ENCODE results near the gene TARP.
"Not testable (repeated sequence)": the region's sequence is repeated elsewhere in the genome, so short reads cannot be mapped to it uniquely, and the experiment has no call there.

TARP gene

DNA sequence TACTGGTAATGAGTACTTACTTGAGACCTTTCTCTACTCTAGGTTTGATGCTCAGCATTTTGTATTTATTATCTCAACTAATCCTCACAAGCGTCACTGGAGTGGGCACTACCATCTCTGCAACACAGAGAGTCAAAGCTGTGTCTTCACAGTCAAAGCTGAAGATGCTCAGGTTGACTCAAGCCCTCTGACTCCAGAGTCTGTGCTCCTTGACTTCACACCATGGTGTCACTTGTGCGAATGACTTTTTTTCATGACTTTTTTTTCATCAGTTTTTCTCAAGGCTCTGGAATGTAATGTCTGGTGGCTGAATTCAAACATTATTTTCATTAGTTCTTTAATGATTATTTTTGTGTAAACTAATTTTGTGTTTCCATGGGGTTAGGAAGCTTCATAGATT lies 30.4 kb upstream of the TARP start:
- no peak for DNase-seq (ENCODE audit: extremely low read depth in 1 of 11, low read depth in 9 of 11, low spot score in 4 of 11)

- no peak for DNase-seq (ENCODE audit: extremely low read depth in 1 of 11, low read depth in 9 of 11, low spot score in 4 of 11)
Observed at GRCh38 chr7:38300175-38300574, 26.7 kb upstream of the TARP start.

DNA sequence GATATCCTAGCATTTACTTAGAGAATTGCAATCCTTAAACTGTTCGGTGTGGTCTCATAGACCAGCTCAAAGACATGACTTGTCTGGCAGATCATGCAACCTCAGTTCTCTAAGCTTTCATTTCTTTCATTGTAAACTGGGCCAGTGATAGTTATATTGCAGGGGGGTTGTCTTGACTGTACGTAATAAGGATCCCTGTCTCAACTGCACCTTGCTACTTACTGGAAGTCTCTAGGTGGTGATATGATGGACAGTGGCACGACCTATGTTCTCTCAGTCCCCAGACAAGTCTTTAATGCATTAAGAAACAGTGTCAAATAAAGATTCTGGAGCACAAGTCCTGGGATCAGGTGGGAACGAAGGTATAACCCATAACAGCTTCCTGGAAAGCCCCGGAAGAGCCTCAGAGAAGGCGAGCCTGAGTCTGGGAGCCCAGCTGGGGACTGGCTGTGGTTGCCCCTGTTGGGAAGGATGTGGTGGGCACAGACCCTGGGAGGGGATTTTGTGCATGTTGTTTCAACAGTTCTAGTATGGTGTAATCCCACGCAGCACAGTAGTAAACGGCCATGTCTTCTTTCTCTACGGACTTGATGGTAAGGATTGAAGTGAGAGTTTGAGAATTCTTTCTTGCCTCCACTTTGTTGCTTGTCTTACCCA lies 26.0 kb upstream of the TARP start:
- no peak for DNase-seq (ENCODE audit: extremely low read depth in 1 of 11, low read depth in 9 of 11, low spot score in 4 of 11)

DNA sequence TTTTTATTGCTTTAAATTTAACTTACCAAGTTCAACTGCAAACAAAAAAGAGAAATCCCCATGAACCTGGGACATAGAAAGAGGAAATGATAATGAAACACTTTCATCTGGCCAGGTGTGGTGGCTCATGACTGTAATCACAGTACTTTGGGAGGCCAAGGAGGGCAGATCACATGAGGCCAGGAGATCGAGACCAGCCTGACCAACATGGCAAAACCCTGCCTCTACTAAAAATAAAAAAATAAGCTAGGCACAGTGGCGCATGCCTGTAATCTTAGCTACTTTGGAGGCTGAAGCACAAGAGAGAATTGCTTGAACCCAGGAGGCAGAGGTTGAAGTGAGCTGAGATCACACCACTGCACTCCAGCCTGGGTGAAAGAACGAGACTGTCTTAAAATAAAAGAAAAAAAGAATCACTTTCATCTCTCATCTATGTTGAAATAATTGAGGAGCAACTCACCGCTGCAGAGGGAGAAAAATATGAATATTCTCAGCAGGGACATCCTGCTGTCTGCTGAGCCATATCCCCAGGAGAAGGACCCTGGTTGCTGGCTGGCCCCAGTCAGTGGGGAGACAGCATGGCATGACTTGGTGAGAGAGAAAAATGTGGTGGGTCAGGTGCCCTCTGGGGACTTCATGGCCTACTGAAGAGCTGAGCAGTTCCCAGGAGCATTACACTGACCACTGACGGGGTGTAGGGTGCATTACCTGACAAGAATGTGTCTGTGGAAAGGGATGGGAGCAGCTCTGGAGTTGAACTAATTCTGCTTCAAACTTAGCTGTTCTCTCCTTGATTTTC lies 22.8 kb upstream of the TARP start:
- DNase-seq (ENCODE audit: extremely low read depth in 1 of 11, low read depth in 9 of 11, low spot score in 4 of 11) = no peak

DNA sequence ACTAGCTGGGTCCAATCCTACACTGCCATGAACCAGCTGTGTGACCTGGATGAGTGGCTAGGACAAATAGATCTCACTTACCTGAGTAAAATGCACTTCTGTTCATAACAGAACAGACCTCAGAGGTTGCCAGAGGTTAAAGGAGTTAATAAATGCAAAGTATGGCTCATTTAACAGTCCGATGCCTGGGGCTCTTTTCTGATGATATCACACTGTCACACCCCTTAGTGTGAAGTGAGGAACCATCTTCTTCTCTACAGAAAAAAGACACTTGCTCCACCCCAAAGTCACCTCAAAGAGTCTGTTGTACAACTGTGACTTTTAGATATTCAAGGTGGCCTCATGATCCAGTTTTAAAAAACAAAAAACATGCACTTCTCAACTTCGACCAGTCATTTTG lies 21.5 kb upstream of the TARP start:
- no peak for DNase-seq (ENCODE audit: extremely low read depth in 1 of 11, low read depth in 9 of 11, low spot score in 4 of 11)

DNA sequence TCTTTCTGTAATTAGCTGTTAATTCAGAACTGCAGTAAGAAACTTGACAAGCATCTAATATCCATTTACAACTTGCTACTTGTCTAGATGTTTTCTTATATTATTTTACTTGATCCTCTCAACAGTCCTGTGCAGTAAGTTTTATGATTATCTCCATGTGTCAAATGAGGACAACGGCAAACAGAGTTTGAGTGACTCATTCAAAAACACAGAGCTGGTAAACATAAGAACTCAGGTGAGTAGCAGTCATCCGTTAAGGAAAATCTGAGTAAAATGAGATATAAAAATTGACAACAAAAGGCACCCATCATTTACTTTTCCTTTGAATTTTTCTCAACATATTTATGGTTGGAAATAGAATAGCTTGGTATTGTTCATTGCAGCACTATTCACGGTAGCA lies 19.0 kb upstream of the TARP start:
- no peak for DNase-seq (ENCODE audit: extremely low read depth in 1 of 11, low read depth in 9 of 11, low spot score in 4 of 11)

DNA sequence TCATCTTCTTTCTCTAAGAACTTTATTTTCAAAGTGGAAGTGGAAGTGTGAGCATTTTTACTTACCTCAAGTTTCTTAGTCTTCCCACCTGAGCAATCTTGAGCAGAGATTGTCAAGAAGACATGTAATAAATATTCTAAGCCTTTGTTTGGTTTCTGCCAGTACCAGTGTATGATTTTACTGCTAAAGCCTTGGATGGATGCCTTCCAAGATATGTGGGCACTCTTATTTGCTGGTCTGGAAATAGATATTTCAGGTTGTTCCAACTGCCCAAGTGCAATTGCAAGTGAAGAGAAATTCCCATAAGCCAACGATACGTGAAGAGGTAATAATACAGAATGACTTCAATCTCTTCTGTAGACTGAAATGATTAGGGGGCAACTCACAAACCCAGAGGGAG lies 18.2 kb upstream of the TARP start:
- DNase-seq (ENCODE audit: extremely low read depth in 1 of 11, low read depth in 9 of 11, low spot score in 4 of 11) = no peak

DNA sequence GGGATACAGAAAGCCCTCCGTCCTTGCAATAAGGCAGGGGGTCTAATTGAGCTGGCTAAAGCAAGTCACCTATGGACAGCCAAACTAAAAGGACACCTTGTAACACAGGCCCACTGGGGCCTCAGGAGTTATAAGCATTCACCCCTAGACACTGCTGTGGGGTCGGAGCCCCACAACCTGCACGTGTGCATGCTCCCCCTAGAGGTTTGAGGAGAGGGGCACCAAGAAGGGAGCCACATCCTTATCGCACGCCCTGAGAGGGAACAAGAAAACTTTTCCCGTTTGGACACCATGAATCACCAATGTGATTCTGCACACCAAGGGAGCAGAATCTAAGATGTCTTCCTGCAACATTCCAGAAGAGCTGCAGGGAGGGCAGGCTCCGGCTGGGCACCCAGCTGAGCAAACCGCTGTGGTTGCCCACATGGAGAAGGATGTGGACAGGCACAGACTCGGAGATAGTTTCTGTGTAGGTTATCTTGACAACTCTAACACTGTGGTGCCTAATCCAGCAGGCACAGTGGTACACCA lies 17.7 kb upstream of the TARP start:
- DNase-seq (ENCODE audit: extremely low read depth in 1 of 11, low read depth in 9 of 11, low spot score in 4 of 11) = no peak

DNA sequence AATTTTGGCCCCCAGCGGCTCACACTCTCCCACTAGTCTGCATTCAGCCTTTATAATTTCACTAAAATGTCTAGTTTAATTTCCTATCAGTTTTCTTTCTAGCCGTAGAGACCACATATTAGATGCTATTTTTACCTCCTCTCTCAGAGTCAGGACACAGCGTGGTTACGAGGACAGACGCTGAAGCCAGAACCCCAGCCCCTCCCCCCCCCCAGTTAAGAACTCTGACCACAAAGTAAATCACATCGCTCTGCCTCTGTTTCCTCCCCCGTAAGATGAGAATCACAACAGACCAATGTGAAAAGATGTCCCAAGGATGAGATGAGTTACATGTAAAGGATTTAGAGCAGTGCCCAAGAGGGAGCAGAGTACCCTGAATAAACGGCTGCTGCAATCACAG lies 11.1 kb upstream of the TARP start:
- peak in 1 of 11 donors; percentile 4 for DNase-seq (ENCODE audit: extremely low read depth in 1 of 11, low read depth in 9 of 11, low spot score in 4 of 11)

GRCh38 chr7:38283809-38284208 lies 10.4 kb upstream of the TARP start:
- peak in 1 of 11 donors; percentile 4 for DNase-seq (ENCODE audit: extremely low read depth in 1 of 11, low read depth in 9 of 11, low spot score in 4 of 11)

GRCh38 chr7:38283107-38283506 lies 9.7 kb upstream of the TARP start:
- DNase-seq (ENCODE audit: extremely low read depth in 1 of 11, low read depth in 9 of 11, low spot score in 4 of 11) = no peak

DNA sequence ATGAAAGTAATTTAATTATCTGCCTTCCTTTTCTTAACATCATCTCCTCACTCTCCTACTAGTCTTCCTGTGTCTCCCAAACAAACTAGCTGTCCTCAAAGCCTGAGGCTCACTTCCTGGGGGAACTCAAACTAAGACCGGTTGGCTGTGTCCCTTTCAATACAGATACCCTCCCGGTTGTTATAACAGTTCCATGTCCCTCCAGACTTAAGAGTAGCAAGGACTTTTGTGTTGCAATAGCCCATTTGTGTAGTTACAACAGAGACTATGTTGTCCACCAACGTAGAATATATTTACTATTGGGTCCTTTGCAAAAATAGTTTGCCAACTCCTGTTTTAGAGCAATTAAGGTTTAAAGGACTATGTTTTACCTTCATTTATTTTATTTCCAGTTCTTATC lies 8.6 kb upstream of the TARP start:
- DNase-seq (ENCODE audit: extremely low read depth in 1 of 11, low read depth in 9 of 11, low spot score in 4 of 11) = no peak

GRCh38 chr7:38281266-38281665 lies 7.8 kb upstream of the TARP start:
- DNase-seq (ENCODE audit: extremely low read depth in 1 of 11, low read depth in 9 of 11, low spot score in 4 of 11) = no peak

DNA sequence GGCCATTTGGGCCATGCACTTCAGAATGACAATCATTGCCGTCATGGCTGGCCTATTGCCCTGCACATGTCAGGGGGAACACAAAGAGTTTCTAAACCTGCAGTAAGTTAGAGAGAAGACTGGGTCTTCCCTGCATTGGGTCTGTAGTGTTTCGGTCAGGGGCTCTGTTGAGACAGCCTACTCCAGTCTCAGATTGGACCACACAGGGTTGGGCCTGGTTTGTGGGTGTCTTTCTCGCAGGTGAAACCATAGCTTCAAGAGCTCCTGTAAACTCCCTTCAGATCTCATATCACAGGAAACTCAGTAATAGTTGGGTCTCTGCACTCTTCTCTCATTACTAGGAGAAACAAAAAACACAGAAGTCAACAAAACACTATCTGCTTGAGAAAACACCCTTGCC lies 7.3 kb upstream of the TARP start:
- no peak for DNase-seq (ENCODE audit: extremely low read depth in 1 of 11, low read depth in 9 of 11, low spot score in 4 of 11)

- no peak for DNase-seq (ENCODE audit: extremely low read depth in 1 of 11, low read depth in 9 of 11, low spot score in 4 of 11)
Observed at GRCh38 chr7:38280000-38280399, 6.6 kb upstream of the TARP start.

DNA sequence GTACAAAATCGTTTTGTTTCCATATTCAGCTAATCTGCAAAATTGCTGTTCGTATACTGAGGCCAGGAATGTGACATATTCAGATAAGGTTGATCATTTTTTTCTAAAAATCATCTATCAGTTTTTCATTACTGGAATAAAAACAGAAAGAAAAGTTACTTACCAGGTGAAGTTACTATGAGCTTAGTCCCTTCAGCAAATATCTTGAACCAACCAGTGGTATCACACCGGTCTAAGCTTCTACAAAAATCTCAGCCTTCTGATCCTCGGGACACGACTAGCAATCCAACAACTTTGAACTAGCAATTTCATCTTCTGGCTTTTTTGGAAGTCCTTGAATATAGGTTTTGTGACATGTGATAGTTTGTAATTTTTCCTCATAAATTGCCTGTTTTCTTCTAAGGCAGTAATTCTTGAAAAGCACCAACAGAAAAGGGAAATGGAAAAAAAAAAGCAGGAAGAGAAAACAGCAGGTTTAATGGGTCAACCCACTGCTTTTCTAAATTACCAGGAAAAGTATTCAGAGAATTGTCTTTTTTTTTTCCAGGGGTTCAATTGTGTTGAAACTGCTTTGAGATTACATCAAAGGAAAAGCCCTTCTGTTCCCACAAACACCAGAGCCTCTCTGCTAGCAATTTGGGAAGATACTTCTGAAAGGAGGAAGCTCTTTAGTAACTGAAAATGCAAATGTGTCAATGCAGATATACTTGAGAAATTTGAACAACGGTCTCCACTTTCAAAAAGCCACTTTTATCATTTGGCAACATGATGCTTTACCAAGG lies 2.9 kb upstream of the TARP start:
- DNase-seq (ENCODE audit: extremely low read depth in 1 of 11, low read depth in 9 of 11, low spot score in 4 of 11) = no peak

DNA sequence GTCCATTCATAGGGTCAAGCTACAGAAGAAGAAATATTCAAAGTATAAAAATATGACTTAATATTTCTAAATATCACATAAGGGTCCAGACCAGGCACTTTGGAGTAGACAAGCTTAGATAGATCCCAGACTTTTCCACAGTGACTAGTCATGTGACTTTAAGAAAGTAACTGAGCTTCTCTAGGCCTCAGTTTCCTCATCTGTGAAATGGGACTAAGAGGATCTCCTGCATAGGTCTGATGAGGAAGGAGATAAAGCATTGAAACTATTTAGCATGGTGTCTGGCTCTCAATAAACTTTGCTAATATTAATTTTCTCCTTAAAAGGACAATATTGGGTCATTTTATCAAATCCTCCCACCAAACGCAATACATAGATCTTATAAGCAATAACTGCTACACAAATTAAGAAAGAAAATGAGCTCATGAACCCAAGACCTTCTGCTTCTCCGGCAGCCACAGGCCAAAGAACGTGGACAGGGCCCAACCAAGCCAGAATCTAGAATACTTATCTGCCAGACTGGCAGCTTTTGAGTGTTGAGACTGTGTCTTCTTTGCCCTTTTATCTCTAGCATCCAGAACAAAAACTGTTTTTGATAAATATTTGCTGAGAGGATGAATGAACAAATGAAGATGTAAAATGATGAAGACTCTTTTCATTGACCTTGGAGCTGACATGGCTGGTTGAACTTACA lies 1.6 kb upstream of the TARP start:
- DNase-seq (ENCODE audit: extremely low read depth in 1 of 11, low read depth in 9 of 11, low spot score in 4 of 11) = no peak

GRCh38 chr7:38274486-38274885 lies 1.1 kb upstream of the TARP start:
- DNase-seq (ENCODE audit: extremely low read depth in 1 of 11, low read depth in 9 of 11, low spot score in 4 of 11) = no peak

DNA sequence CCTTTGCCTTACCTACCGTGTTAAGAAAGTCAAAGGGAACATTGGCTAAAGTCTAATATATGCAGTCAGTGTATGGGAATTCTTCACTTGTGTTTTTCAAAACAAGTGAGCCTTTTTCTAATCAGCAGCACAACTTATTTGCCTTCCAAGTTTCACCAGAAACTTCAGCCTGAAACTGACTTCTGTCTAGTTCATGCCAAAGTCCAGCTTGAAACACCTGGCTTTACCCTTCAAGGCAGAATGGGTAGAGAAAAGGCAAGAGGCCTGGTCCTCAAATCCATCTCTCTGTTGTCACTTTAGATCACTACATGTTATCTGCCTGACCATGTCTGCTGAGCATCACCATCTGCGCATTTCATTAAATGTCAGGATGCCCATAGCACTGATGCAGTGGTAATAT lies 3.0 kb downstream of the TARP start:
- not testable (repeated sequence) for DNase-seq (ENCODE audit: extremely low read depth in 1 of 11, low read depth in 9 of 11, low spot score in 4 of 11)

Data from renal cortex interstitium (tissue), 11 donors.